Measurements from ENCODE around the gene DMRT1.

DNA sequence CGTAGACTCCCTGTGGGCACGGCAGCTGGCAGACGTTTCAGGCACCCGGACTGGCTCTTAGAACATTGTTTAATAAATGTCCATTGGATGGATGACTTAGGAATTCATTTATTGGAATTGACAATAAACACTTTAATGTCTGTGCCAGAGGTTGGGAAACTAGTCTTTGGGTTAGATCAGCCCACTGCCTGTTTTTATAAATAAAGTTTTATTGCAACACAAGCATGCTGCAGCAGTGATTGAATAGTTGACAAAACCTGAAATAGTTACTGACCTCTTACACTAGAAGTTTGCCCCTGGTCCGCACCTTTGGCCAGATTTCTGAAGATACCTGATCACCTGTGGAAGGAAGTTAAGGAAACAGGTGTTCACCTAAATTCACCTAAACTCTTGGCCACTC is 51.6 kb downstream of the DMRT1 start:
- TF ChIP-seq, protein P1, sequence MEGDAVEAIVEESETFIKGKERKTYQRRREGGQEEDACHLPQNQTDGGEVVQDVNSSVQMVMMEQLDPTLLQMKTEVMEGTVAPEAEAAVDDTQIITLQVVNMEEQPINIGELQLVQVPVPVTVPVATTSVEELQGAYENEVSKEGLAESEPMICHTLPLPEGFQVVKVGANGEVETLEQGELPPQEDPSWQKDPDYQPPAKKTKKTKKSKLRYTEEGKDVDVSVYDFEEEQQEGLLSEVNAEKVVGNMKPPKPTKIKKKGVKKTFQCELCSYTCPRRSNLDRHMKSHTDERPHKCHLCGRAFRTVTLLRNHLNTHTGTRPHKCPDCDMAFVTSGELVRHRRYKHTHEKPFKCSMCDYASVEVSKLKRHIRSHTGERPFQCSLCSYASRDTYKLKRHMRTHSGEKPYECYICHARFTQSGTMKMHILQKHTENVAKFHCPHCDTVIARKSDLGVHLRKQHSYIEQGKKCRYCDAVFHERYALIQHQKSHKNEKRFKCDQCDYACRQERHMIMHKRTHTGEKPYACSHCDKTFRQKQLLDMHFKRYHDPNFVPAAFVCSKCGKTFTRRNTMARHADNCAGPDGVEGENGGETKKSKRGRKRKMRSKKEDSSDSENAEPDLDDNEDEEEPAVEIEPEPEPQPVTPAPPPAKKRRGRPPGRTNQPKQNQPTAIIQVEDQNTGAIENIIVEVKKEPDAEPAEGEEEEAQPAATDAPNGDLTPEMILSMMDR (conservative IDR thresholded peaks at IDR 0.05), result no peak
- no peak for TF ChIP-seq ZFX (IDR thresholded peaks at IDR 0.05)
